Measurements from ENCODE around the gene C10orf71.

The C10orf71 gene

GRCh38 chr10:49310460-49310859, 11.5 kb downstream of the C10orf71 start:
- H3K9me3 ChIP-seq (ENCODE audit: control insufficient read depth, insufficient read depth, low read length): no peaks in the 10 kb centered on the region
- H3K9ac ChIP-seq (ENCODE audit: low read depth, low read length): no peak overlapping the region
- no peaks in the 10 kb centered on the region for H3K4me1 ChIP-seq (ENCODE audit: control insufficient read depth, insufficient read depth, low read length)
- no peaks in the 10 kb centered on the region for H3K36me3 ChIP-seq (ENCODE audit: control insufficient read depth, insufficient read depth, low read length)
- no peaks in the 10 kb centered on the region for H3K27me3 ChIP-seq (ENCODE audit: control insufficient read depth, insufficient read depth, low read length)
- no peak overlapping the region for H3K4me3 ChIP-seq (ENCODE audit: low read depth, low read length)

- Histone ChIP-seq H3K36me3 (ENCODE audit: control insufficient read depth, insufficient read depth, low read length) (no peaks in the 10 kb centered on the region), H3K4me3 (ENCODE audit: low read depth, low read length) (no peak overlapping the region), H3K9me3 (ENCODE audit: control insufficient read depth, insufficient read depth, low read length) (no peaks in the 10 kb centered on the region), H3K4me1 (ENCODE audit: control insufficient read depth, insufficient read depth, low read length) (no peaks in the 10 kb centered on the region), H3K27me3 (ENCODE audit: control insufficient read depth, insufficient read depth, low read length) (no peaks in the 10 kb centered on the region), H3K9ac (ENCODE audit: low read depth, low read length) (no peak overlapping the region)
These were observed 12.1 kb downstream of the C10orf71 start for GRCh38 chr10:49310901-49311554.

GRCh38 chr10:49311555-49312236, 12.7 kb downstream of the C10orf71 start:
- Histone ChIP-seq H3K4me1 (ENCODE audit: control insufficient read depth, insufficient read depth, low read length) (no peaks in the 10 kb centered on the region), H3K9me3 (ENCODE audit: control insufficient read depth, insufficient read depth, low read length) (no peaks in the 10 kb centered on the region), H3K27me3 (ENCODE audit: control insufficient read depth, insufficient read depth, low read length) (no peaks in the 10 kb centered on the region), H3K4me3 (ENCODE audit: low read depth, low read length) (no peak overlapping the region), H3K9ac (ENCODE audit: low read depth, low read length) (no peak overlapping the region), H3K36me3 (ENCODE audit: control insufficient read depth, insufficient read depth, low read length) (no peaks in the 10 kb centered on the region)

GRCh38 chr10:49312246-49312869, 13.4 kb downstream of the C10orf71 start:
- Histone ChIP-seq H3K9ac (ENCODE audit: low read depth, low read length) (no peak overlapping the region), H3K27me3 (ENCODE audit: control insufficient read depth, insufficient read depth, low read length) (no peaks in the 10 kb centered on the region), H3K4me3 (ENCODE audit: low read depth, low read length) (no peak overlapping the region), H3K9me3 (ENCODE audit: control insufficient read depth, insufficient read depth, low read length) (no peaks in the 10 kb centered on the region), H3K4me1 (ENCODE audit: control insufficient read depth, insufficient read depth, low read length) (no peaks in the 10 kb centered on the region), H3K36me3 (ENCODE audit: control insufficient read depth, insufficient read depth, low read length) (no peaks in the 10 kb centered on the region)

GRCh38 chr10:49313501-49314070, 14.6 kb downstream of the C10orf71 start:
- H3K9me3 ChIP-seq (ENCODE audit: control insufficient read depth, insufficient read depth, low read length): no peaks in the 10 kb centered on the region
- no peaks in the 10 kb centered on the region for H3K27me3 ChIP-seq (ENCODE audit: control insufficient read depth, insufficient read depth, low read length)
- H3K4me3 ChIP-seq (ENCODE audit: low read depth, low read length): no peak overlapping the region
- no peaks in the 10 kb centered on the region for H3K4me1 ChIP-seq (ENCODE audit: control insufficient read depth, insufficient read depth, low read length)
- H3K36me3 ChIP-seq (ENCODE audit: control insufficient read depth, insufficient read depth, low read length): no peaks in the 10 kb centered on the region
- no peak overlapping the region for H3K9ac ChIP-seq (ENCODE audit: low read depth, low read length)

GRCh38 chr10:49314806-49315205, 15.8 kb downstream of the C10orf71 start:
- no peaks in the 10 kb centered on the region for H3K4me1 ChIP-seq (ENCODE audit: control insufficient read depth, insufficient read depth, low read length)
- no peak overlapping the region for H3K9ac ChIP-seq (ENCODE audit: low read depth, low read length)
- no peak overlapping the region for H3K4me3 ChIP-seq (ENCODE audit: low read depth, low read length)
- H3K9me3 ChIP-seq (ENCODE audit: control insufficient read depth, insufficient read depth, low read length): no peaks in the 10 kb centered on the region
- H3K36me3 ChIP-seq (ENCODE audit: control insufficient read depth, insufficient read depth, low read length): no peaks in the 10 kb centered on the region
- no peaks in the 10 kb centered on the region for H3K27me3 ChIP-seq (ENCODE audit: control insufficient read depth, insufficient read depth, low read length)

GRCh38 chr10:49318028-49318427, 19.1 kb downstream of the C10orf71 start:
- Histone ChIP-seq H3K36me3 (ENCODE audit: control insufficient read depth, insufficient read depth, low read length) (no peaks in the 10 kb centered on the region), H3K27me3 (ENCODE audit: control insufficient read depth, insufficient read depth, low read length) (no peaks in the 10 kb centered on the region), H3K4me1 (ENCODE audit: control insufficient read depth, insufficient read depth, low read length) (no peaks in the 10 kb centered on the region), H3K4me3 (ENCODE audit: low read depth, low read length) (no peak overlapping the region), H3K9me3 (ENCODE audit: control insufficient read depth, insufficient read depth, low read length) (no peaks in the 10 kb centered on the region), H3K9ac (ENCODE audit: low read depth, low read length) (no peak overlapping the region)

GRCh38 chr10:49318755-49319154, 19.8 kb downstream of the C10orf71 start:
- H3K36me3 ChIP-seq (ENCODE audit: control insufficient read depth, insufficient read depth, low read length): no peaks in the 10 kb centered on the region
- H3K4me3 ChIP-seq (ENCODE audit: low read depth, low read length): no peak overlapping the region
- no peaks in the 10 kb centered on the region for H3K9me3 ChIP-seq (ENCODE audit: control insufficient read depth, insufficient read depth, low read length)
- no peak overlapping the region for H3K9ac ChIP-seq (ENCODE audit: low read depth, low read length)
- no peaks in the 10 kb centered on the region for H3K4me1 ChIP-seq (ENCODE audit: control insufficient read depth, insufficient read depth, low read length)
- H3K27me3 ChIP-seq (ENCODE audit: control insufficient read depth, insufficient read depth, low read length): no peaks in the 10 kb centered on the region

GRCh38 chr10:49319206-49319605, 20.2 kb downstream of the C10orf71 start:
- H3K9ac ChIP-seq (ENCODE audit: low read depth, low read length): no peak overlapping the region
- no peaks in the 10 kb centered on the region for H3K27me3 ChIP-seq (ENCODE audit: control insufficient read depth, insufficient read depth, low read length)
- no peak overlapping the region for H3K4me3 ChIP-seq (ENCODE audit: low read depth, low read length)
- no peaks in the 10 kb centered on the region for H3K4me1 ChIP-seq (ENCODE audit: control insufficient read depth, insufficient read depth, low read length)
- no peaks in the 10 kb centered on the region for H3K9me3 ChIP-seq (ENCODE audit: control insufficient read depth, insufficient read depth, low read length)
- no peaks in the 10 kb centered on the region for H3K36me3 ChIP-seq (ENCODE audit: control insufficient read depth, insufficient read depth, low read length)

GRCh38 chr10:49320191-49320590, 21.2 kb downstream of the C10orf71 start:
- no peaks in the 10 kb centered on the region for H3K9me3 ChIP-seq (ENCODE audit: control insufficient read depth, insufficient read depth, low read length)
- H3K9ac ChIP-seq (ENCODE audit: low read depth, low read length): no peak overlapping the region
- no peak overlapping the region for H3K4me3 ChIP-seq (ENCODE audit: low read depth, low read length)
- no peaks in the 10 kb centered on the region for H3K4me1 ChIP-seq (ENCODE audit: control insufficient read depth, insufficient read depth, low read length)
- no peaks in the 10 kb centered on the region for H3K27me3 ChIP-seq (ENCODE audit: control insufficient read depth, insufficient read depth, low read length)
- H3K36me3 ChIP-seq (ENCODE audit: control insufficient read depth, insufficient read depth, low read length): no peaks in the 10 kb centered on the region

- H3K27me3 ChIP-seq (ENCODE audit: control insufficient read depth, insufficient read depth, low read length): no peaks in the 10 kb centered on the region
- no peaks in the 10 kb centered on the region for H3K4me1 ChIP-seq (ENCODE audit: control insufficient read depth, insufficient read depth, low read length)
- no peak overlapping the region for H3K4me3 ChIP-seq (ENCODE audit: low read depth, low read length)
- no peak overlapping the region for H3K9ac ChIP-seq (ENCODE audit: low read depth, low read length)
- H3K9me3 ChIP-seq (ENCODE audit: control insufficient read depth, insufficient read depth, low read length): no peaks in the 10 kb centered on the region
- no peaks in the 10 kb centered on the region for H3K36me3 ChIP-seq (ENCODE audit: control insufficient read depth, insufficient read depth, low read length)
These were observed 22.1 kb downstream of the C10orf71 start for GRCh38 chr10:49321021-49321420.
